Neural cell (in vitro differentiated cells): ENCODE results near the gene FCGR3B.

Experiments
- EP300 ChIP-seq: fragments of 450-650 bp; conservative IDR thresholded peaks from 2 replicates; pipeline ENCODE4 v1.6.1; 2014; ENCODE audit warnings: antibody characterized with exemption, mild to moderate bottlenecking, moderate library complexity; ENCODE audit not compliant: poor library complexity, severe bottlenecking
- EZH2 ChIP-seq: fragments of 200-600, 300-800 bp; shearing (Covaris generic), sonication (generic); IDR thresholded peaks from 2 replicates; pipeline ENCODE4 v1.6.1; 2014; ENCODE audit warnings: antibody characterized with exemption, low read length, borderline replicate concordance, mild to moderate bottlenecking; ENCODE audit not compliant: insufficient read depth, poor library complexity, severe bottlenecking
- MXI1 ChIP-seq: fragments of 450-650 bp; conservative IDR thresholded peaks from 2 replicates; pipeline ENCODE4 v1.6.1; 2014; ENCODE audit warnings: antibody characterized with exemption, mild to moderate bottlenecking; ENCODE audit not compliant: poor library complexity, severe bottlenecking
- POLR2AphosphoS5 ChIP-seq: IDR thresholded peaks from 2 replicates; pipeline ENCODE4 v1.6.1; 2012
- RAD21 ChIP-seq: fragments of 450-650 bp; conservative IDR thresholded peaks from 2 replicates; pipeline ENCODE4 v1.6.1; 2014; ENCODE audit warnings: antibody characterized with exemption, mild to moderate bottlenecking, moderate library complexity
- SMC3 ChIP-seq: fragments of 450-650 bp; conservative IDR thresholded peaks from 2 replicates; pipeline ENCODE4 v1.6.1; 2014; ENCODE audit warnings: antibody characterized with exemption, mild to moderate bottlenecking, moderate library complexity; ENCODE audit not compliant: poor library complexity
- TF ChIP-seq, protein P1 (sequence below): fragments of 450-650 bp; IDR thresholded peaks from 2 replicates; pipeline ENCODE4 v1.5.1; 2014; ENCODE audit warnings: antibody characterized with exemption, mild to moderate bottlenecking, moderate library complexity; ENCODE audit not compliant: poor library complexity, severe bottlenecking
- TF ChIP-seq, protein P2 (sequence below): IDR thresholded peaks from 2 replicates; pipeline ENCODE4 v1.6.1; 2012; ENCODE audit warnings: borderline replicate concordance

DNA sequence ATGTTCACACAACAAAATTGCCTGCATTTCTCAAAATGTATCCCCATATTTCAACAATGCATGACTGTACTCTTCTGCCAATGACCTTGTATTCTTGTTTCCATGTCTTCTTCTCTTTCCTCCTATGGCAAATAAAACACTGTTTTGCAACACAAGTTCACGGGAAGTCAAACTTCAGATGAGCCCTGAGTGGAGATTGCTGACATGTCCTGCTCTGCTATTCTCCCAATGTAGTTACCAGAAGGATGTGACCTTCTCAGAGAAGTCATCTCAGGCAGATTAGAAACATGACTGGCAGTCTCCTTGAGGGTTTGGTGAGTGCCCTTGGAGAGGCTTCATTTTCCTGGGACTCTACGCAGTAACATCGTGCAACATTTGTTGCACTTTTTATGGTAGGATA is 47.5 kb upstream of the FCGR3B start:
- TF ChIP-seq, protein P1, sequence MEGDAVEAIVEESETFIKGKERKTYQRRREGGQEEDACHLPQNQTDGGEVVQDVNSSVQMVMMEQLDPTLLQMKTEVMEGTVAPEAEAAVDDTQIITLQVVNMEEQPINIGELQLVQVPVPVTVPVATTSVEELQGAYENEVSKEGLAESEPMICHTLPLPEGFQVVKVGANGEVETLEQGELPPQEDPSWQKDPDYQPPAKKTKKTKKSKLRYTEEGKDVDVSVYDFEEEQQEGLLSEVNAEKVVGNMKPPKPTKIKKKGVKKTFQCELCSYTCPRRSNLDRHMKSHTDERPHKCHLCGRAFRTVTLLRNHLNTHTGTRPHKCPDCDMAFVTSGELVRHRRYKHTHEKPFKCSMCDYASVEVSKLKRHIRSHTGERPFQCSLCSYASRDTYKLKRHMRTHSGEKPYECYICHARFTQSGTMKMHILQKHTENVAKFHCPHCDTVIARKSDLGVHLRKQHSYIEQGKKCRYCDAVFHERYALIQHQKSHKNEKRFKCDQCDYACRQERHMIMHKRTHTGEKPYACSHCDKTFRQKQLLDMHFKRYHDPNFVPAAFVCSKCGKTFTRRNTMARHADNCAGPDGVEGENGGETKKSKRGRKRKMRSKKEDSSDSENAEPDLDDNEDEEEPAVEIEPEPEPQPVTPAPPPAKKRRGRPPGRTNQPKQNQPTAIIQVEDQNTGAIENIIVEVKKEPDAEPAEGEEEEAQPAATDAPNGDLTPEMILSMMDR = no peak
- TF ChIP-seq POLR2AphosphoS5 (no peak), EZH2 (no peak), SMC3 (no peak), MXI1 (no peak), RAD21 (no peak), EP300 (no peak)
- TF ChIP-seq, protein P2, sequence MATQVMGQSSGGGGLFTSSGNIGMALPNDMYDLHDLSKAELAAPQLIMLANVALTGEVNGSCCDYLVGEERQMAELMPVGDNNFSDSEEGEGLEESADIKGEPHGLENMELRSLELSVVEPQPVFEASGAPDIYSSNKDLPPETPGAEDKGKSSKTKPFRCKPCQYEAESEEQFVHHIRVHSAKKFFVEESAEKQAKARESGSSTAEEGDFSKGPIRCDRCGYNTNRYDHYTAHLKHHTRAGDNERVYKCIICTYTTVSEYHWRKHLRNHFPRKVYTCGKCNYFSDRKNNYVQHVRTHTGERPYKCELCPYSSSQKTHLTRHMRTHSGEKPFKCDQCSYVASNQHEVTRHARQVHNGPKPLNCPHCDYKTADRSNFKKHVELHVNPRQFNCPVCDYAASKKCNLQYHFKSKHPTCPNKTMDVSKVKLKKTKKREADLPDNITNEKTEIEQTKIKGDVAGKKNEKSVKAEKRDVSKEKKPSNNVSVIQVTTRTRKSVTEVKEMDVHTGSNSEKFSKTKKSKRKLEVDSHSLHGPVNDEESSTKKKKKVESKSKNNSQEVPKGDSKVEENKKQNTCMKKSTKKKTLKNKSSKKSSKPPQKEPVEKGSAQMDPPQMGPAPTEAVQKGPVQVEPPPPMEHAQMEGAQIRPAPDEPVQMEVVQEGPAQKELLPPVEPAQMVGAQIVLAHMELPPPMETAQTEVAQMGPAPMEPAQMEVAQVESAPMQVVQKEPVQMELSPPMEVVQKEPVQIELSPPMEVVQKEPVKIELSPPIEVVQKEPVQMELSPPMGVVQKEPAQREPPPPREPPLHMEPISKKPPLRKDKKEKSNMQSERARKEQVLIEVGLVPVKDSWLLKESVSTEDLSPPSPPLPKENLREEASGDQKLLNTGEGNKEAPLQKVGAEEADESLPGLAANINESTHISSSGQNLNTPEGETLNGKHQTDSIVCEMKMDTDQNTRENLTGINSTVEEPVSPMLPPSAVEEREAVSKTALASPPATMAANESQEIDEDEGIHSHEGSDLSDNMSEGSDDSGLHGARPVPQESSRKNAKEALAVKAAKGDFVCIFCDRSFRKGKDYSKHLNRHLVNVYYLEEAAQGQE = no peak
